ENCODE results near the gene KIAA0513.
"Not testable (repeated sequence)": the region's sequence is repeated elsewhere in the genome, so short reads cannot be mapped to it uniquely, and the experiment has no call there.

KIAA0513 gene

GRCh38 chr16:85029981-85030401 is 2.4 kb downstream of the KIAA0513 start:
- no peak for DNase-seq (ENCODE audit: low spot score)

GRCh38 chr16:85031451-85031850 is 3.9 kb downstream of the KIAA0513 start:
- DNase-seq (ENCODE audit: low spot score) = no peak

GRCh38 chr16:85032187-85032586 is 4.6 kb downstream of the KIAA0513 start:
- not testable (repeated sequence) for DNase-seq (ENCODE audit: low spot score)

GRCh38 chr16:85033171-85033570 is 5.6 kb downstream of the KIAA0513 start:
- DNase-seq (ENCODE audit: low spot score) = no peak

- no peak for DNase-seq (ENCODE audit: low spot score)
Observed at GRCh38 chr16:85034591-85035433, 7.2 kb downstream of the KIAA0513 start.

- no peak for DNase-seq (ENCODE audit: low spot score)
Observed at GRCh38 chr16:85036236-85037049, 8.8 kb downstream of the KIAA0513 start.

DNA sequence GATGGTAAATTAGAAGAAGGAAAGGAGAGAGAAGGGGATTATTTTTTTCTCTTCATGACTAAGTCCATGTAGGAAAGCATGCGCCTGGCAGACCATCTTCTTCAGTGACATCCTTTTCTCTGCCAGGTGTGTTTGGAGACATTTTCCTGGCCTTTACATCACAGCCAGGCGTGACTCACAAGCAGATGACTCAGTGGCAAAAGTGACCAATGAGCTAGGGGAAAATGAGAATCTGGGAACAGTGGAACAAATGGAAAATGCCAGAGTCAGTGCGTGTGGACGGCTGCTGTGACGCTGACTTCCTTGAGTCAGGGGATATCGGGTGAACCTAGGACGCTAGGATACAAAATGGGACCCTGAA is 9.4 kb downstream of the KIAA0513 start:
- DNase-seq (ENCODE audit: low spot score) = no peak

- DNase-seq (ENCODE audit: low spot score) = no peak
Observed at GRCh38 chr16:85037721-85038120, 10.1 kb downstream of the KIAA0513 start.

DNA sequence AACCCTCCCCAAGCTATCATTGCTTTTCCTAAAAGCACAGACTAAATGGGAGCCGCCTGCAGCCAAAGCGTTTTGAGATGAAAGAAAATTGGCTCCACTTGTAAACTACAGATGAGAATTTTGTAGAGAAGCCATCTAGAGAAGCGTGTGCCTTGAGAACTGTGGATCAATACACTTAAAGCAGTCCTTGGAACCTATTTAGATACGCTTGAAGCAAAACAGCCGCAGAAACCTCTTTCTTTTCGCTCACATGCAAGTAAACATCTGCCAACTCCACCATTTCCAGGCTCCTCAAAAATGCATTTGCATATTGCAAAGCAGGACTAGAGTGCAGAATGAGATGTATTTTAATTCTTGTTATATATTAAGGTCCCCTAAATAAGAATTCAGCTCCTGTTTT is 13.1 kb downstream of the KIAA0513 start:
- no peak for DNase-seq (ENCODE audit: low spot score)

DNA sequence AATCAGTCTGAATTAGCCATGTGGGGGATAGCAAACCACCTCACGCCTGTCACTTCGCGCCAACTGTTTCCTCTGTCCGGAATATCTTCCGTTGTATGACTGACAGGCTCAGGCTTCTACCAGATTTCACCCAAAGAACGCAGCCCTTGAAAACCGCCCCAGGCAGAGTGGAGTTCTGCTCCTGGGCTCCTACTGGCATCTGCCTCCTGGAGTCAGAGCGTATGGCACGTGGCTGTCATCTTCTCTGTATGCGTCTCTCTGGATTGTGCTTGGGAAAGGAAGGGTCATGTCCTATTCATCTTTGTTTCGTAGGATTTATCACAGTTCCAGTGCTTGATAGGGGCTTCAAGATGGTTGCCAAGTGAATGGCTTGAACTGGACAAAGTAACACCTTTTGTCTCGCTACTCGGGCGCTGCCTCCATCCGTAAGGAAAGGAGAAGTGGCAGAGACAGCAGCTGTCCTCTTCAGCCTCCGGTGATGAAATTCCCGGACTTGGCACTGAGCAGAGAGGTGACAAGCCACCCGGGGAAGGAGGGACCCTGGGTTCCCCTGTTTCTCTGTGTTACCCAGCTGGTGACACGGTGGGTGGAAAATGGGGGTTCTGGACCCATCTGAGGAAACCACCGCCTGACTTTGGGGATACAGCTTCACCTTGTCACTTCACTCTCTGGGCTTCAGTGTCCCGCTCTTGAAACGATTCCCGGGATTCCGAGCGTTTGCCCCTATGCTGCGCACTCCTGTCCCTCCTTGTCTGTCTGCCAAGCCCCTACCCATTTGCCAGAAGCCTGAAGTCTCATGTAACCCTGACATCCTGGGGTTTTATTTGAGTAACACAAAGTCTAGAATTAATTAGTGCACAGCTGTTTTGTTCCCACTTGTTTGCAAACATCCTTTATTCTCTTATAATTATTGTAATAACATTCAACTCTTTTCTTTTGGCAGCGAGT is 13.9 kb downstream of the KIAA0513 start:
- DNase-seq (ENCODE audit: low spot score) = no peak

GRCh38 chr16:85042167-85042526 is 14.6 kb downstream of the KIAA0513 start:
- DNase-seq (ENCODE audit: low spot score) = no peak

GRCh38 chr16:85042606-85043005 is 15.0 kb downstream of the KIAA0513 start:
- DNase-seq (ENCODE audit: low spot score) = no peak

- no peak for DNase-seq (ENCODE audit: low spot score)
Observed at GRCh38 chr16:85045077-85045476, 17.5 kb downstream of the KIAA0513 start.

DNA sequence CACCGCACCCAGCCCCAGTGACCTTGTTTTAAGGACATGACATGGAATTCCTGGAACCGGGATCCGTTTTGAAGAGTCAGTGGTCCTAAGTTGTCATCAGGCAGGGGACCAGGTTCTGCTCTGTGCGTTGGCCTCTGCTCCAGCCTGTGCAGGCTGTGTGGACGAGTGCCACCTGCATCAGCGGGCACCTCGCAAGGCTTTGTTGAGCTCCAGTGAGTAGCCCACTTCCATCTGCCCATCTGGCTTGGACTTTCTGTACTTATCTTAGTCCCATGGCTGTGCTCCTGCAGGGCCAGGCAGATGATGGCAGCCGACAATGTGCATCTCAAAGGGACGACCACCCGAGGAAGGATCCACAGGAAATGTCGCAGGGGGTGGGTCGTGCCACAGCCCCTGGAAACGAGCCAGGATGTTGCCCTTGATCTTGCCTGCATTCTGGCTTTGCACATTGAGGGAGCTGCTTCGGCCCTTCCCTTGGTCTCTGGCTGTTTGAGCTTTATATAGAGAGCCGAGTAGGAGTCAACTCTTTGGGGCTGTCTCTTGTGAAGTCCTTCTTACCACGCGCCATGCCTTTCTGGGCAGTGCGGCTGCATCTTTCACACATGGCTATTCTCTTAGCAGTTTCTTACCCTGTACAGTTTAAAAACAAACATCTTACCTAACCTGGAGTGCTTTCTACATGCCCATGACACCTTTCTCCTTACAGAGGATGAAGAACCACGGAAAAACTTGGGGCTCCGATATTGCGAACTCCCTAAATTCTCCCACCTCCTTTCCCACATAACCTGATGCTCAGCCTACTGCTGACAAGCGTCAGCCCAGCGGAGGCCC is 18.3 kb downstream of the KIAA0513 start:
- DNase-seq (ENCODE audit: low spot score) = no peak

GRCh38 chr16:85046472-85046916 is 18.9 kb downstream of the KIAA0513 start:
- DNase-seq (ENCODE audit: low spot score) = no peak

DNA sequence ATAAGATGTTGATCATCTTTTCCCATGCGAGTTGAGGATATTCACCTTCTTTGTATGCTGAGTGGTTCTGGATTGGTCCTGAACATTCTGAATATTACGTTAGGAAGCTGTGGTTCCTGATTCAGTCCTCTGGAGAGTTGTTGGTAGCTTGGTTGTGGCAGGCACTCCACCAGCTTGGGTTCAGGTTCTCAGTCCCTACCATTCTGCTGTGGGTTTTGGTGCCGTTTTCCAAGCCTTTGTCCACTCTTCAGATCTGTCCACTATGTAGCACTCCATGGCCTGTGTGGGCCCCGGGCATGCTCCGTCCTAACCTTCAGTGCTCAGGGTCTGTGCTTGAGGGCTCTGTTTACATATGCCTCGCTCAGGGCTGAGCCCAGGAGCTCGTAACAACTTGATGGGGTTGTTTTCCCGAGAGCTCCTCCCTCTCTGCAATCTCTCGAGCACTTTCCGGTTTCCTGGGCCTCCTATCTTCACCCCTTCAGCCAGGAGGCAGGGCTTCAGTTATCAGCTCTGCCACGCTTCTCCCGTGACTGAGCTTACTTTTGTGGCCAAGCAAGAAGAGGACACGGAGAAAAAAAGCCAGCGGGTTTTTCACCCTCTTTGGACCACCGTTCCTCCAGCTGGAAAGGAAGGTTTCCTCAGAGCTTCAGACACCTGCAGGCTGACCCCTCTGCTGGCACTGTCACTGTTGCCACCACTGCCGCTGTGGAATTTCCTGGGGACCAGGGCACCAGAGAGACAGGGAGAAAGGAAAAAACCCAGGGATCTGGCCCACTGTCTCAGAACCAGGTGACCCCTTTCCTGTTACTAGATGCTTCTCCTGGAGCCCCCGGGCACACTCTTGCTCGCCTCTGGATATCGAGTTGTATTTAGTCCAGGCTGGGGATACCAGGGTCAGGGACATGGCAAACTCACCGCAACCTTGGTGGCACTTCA is 19.6 kb downstream of the KIAA0513 start:
- DNase-seq (ENCODE audit: low spot score) = no peak

DNA sequence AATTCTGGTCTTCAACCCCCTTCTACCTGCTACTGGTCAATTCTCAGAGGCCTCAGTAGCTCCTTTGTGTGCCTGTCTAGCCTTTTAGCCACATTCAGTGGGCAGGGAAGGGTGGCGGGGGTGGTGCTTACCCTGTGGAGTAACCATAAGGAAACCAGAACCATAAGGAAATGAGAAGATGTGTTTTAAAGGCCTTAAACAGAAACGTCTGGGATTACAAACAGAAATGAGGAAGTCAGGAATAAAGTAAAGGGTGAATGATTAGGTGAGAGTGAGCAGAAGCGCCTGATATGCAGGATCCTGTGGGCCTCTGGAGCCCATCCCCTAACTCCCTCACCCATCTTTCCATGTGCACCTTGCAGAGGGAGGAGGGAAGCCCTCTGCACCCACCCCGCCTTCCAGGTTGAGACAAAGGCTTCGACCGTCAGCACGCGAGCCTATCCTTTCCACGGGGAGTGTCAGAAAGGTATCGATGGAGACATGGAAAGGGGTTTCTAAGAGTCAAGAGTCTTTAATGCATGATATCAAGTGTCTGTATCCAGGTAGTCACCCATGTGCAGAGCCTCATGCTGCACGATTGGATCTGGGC is 20.4 kb downstream of the KIAA0513 start:
- DNase-seq (ENCODE audit: low spot score) = no peak

- no peak for DNase-seq (ENCODE audit: low spot score)
Observed at GRCh38 chr16:85048921-85049562, 21.4 kb downstream of the KIAA0513 start.

DNA sequence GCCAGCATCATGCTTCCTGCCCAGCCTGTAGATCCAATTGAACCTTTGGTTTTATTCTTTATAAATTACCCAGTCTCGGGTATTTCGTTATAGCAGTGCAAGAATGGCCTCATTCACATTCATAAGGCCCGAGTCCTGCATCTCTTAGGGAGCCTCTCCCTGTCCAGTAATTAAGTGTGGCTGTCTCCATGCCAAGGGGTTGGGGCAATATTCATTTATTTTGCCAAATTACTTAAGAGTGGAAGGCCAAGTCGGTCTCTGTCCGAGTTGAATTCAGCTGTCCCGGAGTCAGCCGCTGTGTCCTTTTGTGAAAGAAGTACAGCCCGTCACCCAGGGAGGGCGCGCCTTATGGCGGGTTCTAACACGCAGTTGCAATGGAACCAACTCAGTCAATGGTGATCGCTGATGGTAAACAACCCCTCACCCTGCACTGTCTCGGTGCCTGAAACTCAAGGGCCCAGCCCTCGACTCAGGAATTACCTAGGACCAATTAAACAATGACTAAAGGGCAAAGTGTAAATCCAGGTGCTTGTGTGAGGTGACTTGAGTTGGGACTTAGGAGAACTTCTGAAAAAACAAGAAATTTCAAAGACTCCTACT is 22.2 kb downstream of the KIAA0513 start:
- no peak for DNase-seq (ENCODE audit: low spot score)

Measured in CD4-positive, alpha-beta T cell treated with Interleukin-6 at 100 ng/mL for 8 hours (primary cell).